Renal pelvis (tissue), 4 donors: ENCODE measurements around the gene CCNQ. TPM values are rescaled to one million over a fixed set of nuclear protein-coding genes. Genes with fewer than 3 reads are reported as not detected.

Source experiments
- DNase-seq: peaks from one replicate; pipeline ENCODE4 v3.0.0-alpha.2; 2013
- polyA plus RNA-seq, 3 donors: library from polyadenylated mRNA; unstranded; fragments of 120-200 nt; gene quantifications; one replicate each; pipeline ENCODE4 v1.2.1, GENCODE V29; 2013; ENCODE audit not compliant: insufficient read length in 3 of 3

The CCNQ gene
- polyA plus RNA-seq, 3 donors: 17.3 to 22.2 (median 20.4) TPM

DNA sequence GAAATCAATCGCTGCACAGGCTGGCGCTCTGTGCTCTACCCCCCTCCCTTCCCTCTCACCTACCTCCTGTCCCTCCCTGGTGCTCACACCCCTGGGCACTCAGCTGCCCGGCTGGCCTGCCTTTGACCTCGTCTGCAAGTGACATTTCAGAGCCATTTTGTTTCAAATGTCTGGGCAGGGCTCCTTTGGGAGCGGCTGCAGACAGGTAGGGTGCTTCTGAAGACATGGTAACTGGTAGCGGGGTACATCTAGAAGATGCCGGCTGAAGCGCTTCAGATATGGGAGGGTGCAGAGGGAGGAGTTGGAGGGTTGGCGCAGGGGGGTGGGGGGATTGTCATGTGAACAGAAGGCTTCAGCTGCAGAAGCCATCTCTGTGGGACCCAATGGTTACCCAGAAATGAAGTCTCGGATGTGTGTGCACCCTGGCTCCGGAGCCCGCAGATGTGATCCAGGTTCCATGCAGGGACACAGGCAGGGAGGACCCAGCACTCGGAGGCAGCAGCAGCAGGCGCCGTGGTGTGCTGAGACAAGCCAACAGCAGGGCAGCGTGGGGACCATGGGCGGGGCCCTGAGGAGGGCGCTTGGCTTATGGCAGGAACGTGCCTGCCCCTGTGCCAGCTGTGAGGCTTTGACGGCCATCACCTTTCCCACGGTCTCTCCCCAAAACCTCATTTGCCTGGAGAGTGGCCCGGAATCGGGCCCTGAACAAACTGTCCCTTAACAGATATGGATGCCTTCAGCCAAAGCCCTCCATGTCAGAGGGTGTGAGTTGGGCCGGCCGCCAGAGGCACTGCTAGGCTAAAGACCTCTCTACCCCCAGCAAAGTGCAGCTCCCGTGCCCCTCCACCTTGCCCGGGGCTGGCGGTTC lies 40.5 kb upstream of the CCNQ start:
- no peak for DNase-seq

DNA sequence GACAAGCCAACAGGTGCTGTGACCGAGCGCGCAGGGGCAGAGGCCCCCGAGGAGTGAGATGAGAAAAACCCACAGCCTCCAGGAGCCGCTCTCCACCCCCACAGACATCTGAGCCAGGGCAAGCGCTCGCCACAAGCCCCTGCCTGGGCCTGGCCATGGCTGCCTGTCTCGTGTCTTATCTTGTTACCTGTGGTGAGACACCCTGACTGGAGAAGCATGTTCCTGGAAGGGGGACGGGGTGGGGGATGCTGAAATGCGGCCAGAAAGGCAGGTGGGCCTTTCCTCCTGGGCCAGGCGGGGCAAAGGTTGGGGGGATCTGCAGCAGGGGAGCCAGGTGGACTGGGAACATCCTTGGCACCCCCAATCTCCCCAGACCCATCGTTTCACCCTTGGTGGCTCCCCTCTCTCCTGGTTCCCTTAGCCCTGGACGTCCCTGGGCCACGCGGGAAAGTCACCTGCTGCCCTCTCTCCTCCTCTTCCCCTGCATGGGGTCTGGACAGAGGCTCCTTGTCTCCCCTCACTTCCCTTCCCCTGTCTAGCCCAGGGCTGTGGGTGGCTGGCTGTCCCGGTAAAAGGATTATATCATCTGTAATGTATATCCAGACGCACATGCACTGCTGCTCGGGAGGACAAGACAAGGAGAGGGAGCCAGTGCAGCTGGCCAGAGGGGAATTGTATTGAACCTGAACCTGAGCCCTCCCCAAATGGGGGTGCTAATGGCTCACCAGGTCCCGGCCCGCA lies 39.7 kb upstream of the CCNQ start:
- no peak for DNase-seq

DNA sequence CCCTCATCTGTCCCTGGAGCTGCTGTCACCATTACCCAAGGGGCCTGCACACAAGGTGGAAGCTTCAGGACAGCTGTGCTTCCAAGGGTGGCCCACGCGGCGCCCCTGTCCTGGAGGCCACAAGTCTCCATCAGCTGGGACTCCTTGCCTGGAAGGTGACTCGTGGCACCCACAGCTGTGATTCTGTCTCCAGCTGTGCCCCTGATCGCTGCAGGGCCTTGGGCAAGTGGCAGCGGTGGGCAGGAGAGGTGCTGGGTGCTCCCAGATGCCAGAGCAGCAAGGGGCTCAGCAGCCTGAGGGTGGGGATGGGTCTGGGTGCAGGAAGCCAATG lies 39.1 kb upstream of the CCNQ start:
- DNase-seq: no peak

DNA sequence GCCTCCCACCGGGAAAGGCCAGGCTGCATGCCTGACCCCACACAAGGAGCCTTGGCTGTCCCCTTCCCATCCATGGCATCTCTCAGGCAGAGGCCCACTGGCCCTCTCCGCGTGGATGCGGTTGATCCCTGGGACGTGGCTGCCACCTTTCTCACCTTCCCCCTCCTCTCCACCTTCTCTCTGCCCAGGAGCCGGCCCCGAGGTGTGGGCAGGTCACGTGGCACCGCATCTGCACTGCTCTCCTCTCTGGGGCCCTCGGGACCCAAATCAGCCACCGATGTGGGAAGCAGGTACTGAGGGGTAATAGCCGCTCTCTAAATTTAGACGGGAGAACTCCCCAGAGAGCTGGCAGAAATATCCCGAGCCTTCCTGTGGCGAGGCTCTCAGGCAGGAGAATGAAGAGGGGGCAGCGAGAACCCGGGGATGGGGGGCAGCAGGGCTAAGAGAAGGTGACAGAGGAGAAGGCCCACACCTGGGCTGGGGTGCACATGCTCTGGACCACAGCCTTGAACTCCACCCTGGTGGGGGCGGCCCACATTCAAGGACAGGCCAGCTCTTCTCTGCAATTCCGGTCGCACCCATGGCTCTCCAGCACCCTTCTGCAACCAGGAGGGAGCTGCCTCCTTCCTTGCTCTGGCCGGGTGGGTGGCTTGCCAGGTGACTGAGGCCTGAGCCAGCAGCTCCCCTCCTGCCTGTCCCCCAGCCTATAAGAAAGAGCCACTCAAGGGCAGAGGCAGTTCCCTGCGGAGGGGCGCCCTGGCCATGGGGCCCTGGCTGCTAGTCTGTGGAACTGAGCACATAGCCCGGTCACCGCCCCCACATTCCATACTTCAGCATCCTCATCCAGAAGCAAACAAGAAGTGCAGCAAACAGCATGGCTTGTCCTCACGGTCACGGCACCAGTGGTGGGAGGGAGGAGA lies 38.4 kb upstream of the CCNQ start:
- DNase-seq: no peak

DNA sequence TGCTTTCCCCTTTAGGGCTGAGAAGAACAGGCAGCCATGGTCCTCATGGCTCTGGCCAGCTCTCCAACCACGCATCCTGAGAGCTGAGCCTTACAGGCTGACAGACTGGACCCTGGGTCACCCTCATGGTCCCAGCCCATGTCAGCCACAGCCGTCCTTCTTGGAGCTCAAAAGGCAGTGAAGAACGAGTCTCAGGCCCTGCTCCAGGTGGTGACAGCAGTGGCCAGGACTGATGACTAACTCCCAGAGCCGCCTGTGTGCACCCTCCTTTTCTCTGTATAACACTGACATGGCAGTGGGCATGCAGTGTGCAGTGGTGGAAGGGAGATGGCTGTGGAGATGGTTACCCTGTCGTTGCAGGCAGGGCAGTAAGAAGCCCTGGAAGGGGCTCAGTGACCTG lies 37.8 kb upstream of the CCNQ start:
- DNase-seq: no peak

DNA sequence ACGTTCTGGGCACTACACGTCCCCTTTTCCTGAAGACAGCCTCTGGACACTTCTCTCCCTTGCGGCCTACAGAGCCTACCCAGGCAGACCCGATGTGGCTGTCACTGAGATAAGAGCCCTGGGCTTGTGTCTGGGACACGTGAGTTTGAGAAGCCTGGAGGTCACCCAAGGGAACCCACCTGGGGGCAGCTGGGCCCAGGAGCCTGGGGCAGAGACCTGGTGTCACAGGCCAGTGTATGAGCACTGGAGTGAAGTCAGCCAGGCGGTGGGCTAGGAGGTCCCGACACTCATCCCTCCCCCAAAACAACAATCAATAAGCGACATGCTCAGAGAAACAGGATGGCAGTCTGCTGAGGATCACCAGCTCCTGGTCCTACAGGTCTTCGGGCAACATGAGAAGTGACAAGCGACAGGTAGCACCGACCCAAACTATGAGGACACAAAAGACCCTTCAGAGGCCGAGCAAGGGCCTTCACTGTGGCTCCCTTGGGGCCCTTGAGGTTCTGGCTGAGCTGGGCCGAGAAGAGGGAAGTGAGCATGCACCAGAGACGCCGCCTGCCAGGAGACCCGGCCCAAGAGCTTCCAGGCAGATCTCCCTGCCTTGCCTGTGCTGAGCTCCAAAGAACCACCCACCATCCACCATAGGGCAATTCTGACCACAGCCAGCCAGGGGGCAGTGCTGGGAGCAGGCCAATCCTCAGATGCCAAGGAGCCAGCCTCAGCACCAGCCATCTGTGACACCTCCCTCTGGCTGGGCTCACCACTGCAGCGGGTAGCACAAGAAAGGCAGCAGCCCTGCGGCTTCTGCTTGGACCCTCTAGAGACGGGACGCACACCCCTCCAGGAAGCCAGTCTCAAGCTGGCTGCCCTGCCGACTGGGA lies 37.1 kb upstream of the CCNQ start:
- no peak for DNase-seq

DNA sequence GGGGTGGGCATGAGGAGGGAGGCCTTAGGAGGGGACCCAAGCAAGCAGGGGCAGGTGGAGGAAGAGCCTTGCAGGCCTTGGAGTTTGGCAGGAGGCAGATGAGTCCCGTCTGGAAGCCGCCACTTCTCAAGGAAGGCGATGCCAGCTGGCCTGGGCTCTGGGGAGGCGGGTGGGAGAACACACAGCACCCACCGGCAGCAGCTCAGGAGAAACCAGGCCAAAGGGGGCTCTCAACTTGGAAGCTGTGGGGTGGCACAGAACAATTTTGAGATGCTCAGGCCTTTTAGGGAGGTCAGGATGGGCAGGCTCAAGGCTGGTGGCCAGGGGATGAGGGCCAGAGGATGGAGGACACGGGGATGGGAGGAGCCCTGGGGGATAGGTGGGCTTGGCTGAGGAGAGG lies 36.4 kb upstream of the CCNQ start:
- DNase-seq: no peak

DNA sequence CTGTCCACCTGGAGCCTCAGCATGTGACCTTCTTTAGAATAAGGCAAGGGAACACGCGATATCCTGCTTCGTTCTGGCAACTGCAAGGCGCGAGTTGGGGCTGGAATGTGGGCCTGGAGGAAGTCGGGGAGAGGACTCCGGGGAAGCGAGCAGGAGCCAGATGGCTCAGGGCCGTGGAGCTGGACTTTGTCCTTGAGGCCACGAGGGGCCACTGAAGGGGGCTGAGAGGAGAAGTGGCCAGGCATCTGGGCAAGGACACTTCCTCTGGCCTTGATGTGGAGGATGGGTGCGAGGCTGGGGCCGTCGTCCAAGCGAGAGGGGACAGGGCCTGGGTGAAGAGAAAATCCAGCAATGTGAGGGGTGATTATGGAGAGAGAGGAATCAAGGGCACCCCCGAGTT lies 35.9 kb upstream of the CCNQ start:
- DNase-seq: no peak

DNA sequence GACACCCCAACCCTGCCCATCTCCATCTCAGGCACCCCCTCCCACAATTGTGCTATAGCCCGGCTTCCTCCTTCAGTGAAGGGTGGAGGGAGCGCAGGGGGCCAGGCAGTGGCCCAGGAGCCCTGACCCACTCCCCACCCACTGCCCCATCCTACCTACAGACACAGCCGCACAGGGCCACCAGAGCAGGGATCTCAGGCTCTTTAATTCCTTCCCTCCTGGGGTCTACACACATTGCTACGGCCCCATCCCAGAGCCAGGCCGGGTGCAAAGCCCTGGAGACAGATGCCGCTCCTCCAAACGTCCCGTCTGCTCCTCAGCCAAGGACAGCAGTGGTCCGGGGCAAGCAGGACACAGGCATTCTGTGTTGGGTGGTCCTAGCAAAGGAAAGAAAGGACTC lies 35.3 kb upstream of the CCNQ start:
- DNase-seq: no peak

DNA sequence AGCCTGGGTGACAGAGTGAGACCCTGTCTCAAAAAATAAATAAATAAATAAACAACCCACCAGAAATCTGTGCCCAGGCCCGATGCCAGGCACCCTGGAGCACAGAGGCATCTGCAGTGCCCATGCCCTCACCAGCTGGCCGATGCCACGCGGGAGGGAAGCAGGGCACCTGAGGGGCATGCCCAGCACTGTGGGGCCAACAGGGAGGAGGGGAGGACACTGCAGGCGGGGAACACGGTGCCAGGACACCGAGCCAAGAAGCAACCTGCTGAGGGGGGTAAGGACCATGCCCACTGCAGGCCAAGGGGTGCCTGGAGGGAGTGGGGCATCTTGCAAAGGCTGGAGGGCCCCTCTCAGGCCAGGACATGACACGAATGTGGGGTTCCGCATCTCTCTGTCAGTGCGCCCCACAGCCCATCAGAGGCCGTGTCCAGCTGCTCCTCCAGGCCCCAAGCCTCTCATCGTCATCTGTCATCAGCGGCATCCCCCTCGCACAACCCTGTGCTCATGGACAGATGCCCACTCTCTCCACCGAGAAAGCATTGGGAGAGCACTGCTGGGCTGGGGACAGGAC lies 34.8 kb upstream of the CCNQ start:
- no peak for DNase-seq

DNA sequence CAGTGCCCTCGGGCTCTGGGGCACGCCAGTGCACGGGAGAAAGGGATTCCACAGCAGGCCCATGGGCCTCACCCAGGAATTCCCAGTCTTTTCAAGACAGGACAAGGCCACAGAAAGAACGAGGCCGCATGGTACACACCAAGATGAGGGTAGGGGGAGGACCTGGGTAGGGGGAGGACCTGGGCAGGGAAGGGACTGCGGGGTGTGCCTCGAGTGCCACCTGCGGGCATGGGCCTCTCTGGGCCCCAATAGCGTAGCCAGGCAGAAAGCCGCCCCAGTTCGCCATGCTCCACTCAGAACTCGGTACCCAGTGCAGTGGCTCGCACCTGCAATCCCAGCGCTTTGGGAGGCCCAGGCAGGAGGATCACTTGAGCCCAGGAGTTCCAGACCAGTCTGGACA lies 34.1 kb upstream of the CCNQ start:
- DNase-seq: no peak

DNA sequence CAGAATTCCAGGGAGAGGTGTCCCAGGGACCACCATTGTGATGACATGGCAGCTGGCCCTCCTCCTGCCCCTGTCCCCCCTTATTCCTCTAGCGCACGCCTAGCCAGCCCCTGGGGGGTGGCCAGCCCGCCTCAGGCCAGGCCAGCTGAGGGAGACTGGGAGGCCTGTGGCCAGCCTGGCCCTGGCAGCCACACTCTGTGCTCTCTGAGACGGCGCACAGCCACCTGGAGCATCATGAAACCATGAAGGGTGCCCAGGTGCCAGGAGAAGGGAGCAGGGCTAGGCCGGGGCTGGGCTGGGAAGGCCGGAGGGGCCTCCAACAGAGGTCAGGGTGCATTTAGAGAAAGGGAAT lies 33.6 kb upstream of the CCNQ start:
- DNase-seq: no peak

DNA sequence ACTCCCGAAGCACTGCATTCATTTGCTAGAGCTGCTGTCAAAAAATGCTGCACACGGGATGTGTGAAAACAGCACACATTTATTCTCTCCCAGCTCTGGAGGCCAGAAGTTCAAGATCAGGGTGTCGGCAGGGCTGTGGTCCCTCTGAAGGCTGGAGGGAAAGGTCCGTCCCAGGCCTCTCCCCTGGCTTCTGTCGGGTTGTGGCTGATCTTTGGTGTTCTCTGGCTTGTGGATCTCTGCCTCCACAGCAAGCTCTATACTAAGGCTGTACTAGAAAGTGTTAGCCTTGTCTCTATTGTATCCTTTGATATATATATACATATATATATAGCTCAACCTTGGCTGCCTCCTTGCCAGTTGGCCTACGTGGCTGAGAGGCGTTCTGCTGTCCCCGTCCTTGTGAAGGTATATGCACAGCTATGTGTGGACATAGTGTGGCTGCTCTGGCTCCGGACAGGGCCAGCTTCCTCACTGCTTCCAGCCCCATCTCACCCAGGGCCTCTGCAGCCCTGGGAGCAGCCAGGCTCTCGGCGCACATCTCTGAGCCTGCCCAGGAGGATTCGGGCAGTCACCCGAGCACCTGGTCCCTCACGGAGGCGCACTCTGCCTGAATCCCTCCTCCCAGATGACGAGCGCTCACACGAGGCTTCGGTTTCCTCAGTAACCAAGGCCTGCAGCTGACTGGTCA lies 33.1 kb upstream of the CCNQ start:
- DNase-seq: no peak

DNA sequence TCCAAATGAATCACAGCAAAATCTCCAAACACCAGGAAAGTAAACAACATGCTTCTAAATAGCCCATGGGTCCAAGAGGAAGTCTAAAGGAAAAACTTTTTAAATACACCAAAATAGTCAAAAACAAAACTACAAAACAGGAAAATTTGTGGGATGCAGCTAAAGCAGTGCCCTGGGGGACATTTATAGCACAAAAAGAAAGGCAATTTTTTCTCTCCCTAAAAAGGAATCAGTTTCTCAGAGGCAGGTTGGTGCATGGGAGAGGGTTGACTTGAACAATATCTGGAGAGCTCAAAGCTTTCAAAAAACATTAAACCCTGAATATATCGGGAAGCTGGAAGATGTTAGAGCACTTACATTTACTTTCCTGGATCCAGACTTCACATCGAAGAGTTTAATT lies 32.4 kb upstream of the CCNQ start:
- DNase-seq: no peak

DNA sequence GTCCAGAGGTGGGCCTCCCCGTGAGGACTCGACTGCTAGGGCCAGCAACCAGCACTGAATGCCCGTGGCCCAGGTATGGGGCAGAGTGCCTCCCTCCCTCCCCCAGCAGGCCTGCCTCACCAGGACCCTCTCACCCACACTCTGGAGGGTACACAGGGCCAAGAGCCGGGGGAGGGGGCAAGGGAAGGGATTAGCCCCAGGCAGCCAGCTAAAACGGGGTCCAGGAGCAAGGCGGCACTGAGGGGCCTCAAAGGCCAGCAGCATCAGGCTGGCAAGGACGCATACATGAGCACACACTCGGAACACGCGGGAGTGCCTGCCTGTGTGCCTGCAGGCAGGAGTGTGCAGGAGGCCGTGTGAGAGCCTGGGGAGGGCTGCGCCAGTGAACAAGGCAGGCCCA lies 29.7 kb upstream of the CCNQ start:
- no peak for DNase-seq

DNA sequence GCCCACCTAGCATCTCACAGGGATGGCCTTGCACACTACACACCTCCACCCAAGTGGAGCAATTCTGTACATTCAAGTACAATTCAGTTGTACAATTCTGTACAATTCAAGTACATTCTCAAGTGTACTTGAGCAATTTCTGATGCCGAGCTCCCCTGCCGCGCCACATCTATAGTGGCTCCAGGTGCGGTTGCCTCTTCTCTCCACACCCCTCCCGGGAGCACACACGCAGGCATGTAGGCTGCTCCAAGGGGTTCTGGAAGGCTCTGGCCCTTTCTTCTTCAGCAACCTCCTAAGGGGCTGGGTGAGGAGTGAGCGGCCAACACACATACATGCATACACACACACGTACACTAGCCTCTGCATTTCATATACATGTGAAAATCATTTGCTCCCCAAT lies 29.2 kb upstream of the CCNQ start:
- no peak for DNase-seq

DNA sequence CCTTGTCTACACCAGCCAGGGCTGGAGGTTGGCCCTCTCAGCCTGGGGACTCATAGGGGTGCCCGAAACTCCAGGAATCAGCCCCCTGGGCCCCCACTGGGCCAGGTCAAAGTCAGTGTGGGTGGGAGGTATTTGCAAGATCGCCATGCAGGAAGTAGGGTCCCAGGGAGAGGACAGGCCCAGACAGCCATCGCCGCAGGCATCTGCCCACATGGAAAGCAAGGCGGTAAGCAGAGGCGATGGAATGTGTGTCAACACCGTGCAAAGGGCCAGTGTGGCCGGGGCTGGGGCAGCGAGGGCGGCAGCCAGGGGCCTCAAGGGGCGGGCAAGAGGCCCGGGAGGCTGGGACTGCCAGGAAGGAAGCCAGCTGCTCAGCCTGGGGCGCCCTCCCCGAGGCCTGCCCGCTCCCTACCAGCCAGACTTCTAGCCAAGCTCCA lies 28.8 kb upstream of the CCNQ start:
- DNase-seq: no peak

DNA sequence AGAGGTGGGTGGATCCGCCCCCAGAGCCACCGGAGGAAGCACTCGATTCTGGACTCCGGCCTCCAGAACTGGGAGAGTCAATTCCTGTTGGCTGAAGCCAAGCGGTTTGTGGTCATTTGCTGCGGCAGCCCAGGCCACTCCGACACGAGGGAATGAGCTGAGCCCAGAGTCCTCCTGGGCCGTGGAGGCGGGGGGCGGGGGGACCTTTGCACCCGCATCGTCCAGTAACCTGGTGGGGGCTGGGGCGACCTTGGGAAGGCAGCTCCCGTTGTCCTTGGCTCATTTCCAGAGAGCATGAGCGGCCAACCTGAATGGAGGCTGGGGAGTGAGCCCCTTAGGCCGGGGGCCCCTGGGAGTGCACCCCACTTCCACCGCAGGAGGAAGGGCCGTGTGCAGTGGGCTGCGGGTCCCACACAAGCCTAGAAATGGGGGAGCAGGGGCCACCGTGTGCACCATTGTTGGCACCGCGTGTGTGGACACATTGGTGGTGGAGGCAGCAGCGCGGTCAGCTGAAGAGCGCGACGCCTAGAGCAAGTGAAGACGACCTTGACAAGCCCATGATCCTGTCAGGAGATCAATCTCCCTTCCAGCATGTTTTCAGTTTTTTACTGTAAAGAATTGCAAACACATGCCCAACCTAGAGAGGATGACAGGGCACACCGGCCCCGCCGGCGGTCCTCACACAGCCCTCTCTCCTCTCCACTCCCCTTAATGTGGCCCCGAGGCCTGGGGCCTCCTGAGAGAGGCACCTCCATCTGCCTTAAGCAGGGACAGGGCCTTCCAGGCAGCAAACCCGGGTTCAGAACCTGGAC lies 28.1 kb upstream of the CCNQ start:
- no peak for DNase-seq

DNA sequence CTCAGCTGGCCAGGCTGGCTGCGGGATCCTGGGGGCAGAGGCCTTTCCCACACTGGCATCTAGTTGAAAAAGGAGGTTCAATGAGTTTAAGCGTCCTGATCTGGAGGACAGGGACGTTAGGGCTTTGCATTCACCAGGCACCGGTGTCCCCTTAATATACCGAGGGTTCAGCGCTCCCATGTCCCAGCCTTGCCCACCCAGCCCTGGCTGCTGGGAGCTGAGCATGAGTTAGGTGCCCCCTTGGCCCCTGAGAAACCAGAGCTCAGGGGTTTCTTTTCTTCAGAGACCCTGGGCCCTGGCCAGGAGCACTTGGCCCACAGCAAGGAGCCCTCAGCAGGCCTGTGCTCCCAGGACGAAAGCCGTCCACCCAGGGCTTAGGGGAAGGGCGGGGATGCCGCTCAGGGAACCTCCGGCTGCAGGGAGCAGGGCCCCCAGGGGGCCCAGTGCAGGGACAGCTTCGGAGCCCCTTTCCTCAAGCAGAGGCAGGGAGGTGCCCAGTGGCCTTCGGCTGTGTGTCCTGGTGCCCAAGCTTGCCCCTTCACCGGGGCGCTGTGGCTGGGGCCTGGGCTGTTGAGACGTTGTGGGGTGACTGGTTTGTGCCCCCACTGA lies 27.2 kb upstream of the CCNQ start:
- no peak for DNase-seq
